ENCODE results near the gene ALKBH6.
"Not testable (repeated sequence)": the region's sequence is repeated elsewhere in the genome, so short reads cannot be mapped to it uniquely, and the experiment has no call there.

Gene ALKBH6

DNA sequence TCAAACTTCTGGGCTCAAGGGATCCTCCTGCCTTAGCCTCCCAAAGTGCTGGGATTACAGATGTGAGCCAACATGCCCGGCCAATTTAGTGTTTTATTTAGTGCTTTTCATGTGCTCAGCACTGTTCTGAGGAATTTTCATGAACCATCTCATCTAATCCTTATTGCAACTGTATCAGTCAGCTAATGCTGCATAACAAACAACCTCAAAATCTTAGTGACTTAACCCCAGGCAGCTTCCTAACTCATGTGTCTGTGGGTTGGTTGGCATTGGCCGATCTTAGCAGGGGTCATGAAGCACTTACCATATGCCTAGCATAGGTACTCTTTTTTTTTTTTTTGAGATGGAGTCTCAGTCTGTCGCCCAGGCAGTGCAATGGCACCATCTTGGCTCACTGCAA lies 25.2 kb downstream of the ALKBH6 start:
- peaks cover 11% of the 10 kb centered on the region for H3K27me3 ChIP-seq (ENCODE audit: insufficient read depth, poor library complexity, severe bottlenecking)
- H3K4me3 ChIP-seq (ENCODE audit: severe bottlenecking), result no peak overlapping the region
- TF ChIP-seq, protein P1, sequence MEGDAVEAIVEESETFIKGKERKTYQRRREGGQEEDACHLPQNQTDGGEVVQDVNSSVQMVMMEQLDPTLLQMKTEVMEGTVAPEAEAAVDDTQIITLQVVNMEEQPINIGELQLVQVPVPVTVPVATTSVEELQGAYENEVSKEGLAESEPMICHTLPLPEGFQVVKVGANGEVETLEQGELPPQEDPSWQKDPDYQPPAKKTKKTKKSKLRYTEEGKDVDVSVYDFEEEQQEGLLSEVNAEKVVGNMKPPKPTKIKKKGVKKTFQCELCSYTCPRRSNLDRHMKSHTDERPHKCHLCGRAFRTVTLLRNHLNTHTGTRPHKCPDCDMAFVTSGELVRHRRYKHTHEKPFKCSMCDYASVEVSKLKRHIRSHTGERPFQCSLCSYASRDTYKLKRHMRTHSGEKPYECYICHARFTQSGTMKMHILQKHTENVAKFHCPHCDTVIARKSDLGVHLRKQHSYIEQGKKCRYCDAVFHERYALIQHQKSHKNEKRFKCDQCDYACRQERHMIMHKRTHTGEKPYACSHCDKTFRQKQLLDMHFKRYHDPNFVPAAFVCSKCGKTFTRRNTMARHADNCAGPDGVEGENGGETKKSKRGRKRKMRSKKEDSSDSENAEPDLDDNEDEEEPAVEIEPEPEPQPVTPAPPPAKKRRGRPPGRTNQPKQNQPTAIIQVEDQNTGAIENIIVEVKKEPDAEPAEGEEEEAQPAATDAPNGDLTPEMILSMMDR (IDR thresholded peaks at IDR 0.05; ENCODE audit: poor library complexity, severe bottlenecking), result no peak
- DNase-seq (ENCODE audit: low spot score), result no peak
- no peaks in the 10 kb centered on the region for H3K36me3 ChIP-seq (ENCODE audit: low read depth)
- no peak overlapping the region for H3K27ac ChIP-seq (ENCODE audit: poor library complexity, severe bottlenecking)
- no peaks in the 10 kb centered on the region for H3K9me3 ChIP-seq (ENCODE audit: severe bottlenecking)
- no peaks in the 10 kb centered on the region for H3K4me1 ChIP-seq (ENCODE audit: insufficient read depth, poor library complexity, severe bottlenecking)
- ATAC-seq (ENCODE audit: low read depth), result no peak

DNA sequence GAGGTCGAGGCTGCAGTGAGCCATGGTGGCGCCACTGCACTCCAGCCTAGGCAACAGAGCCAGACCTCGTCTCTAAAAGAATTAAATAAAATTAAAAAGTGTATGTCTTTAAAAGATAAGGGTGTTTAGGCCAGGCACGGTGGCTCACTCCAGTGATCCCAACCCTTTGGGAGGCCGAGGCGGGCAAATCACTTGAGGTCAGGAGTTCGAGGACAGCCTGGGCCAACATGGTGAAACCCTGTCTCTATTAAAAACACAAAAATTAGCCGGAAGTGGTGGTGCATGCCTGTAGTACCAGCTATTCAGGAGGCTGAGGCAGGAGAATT lies 26.5 kb downstream of the ALKBH6 start:
- DNase-seq (ENCODE audit: low spot score) (no peak), ATAC-seq (ENCODE audit: low read depth) (no peak)
- peaks cover 11% of the 10 kb centered on the region for H3K27me3 ChIP-seq (ENCODE audit: insufficient read depth, poor library complexity, severe bottlenecking)
- H3K27ac ChIP-seq (ENCODE audit: poor library complexity, severe bottlenecking), result no peak overlapping the region
- H3K36me3 ChIP-seq (ENCODE audit: low read depth), result no peaks in the 10 kb centered on the region
- H3K4me1 ChIP-seq (ENCODE audit: insufficient read depth, poor library complexity, severe bottlenecking), result no peaks in the 10 kb centered on the region
- TF ChIP-seq, protein P1 (IDR thresholded peaks at IDR 0.05; ENCODE audit: poor library complexity, severe bottlenecking), result no peak
- no peak overlapping the region for H3K4me3 ChIP-seq (ENCODE audit: severe bottlenecking)
- H3K9me3 ChIP-seq (ENCODE audit: severe bottlenecking), result no peaks in the 10 kb centered on the region

DNA sequence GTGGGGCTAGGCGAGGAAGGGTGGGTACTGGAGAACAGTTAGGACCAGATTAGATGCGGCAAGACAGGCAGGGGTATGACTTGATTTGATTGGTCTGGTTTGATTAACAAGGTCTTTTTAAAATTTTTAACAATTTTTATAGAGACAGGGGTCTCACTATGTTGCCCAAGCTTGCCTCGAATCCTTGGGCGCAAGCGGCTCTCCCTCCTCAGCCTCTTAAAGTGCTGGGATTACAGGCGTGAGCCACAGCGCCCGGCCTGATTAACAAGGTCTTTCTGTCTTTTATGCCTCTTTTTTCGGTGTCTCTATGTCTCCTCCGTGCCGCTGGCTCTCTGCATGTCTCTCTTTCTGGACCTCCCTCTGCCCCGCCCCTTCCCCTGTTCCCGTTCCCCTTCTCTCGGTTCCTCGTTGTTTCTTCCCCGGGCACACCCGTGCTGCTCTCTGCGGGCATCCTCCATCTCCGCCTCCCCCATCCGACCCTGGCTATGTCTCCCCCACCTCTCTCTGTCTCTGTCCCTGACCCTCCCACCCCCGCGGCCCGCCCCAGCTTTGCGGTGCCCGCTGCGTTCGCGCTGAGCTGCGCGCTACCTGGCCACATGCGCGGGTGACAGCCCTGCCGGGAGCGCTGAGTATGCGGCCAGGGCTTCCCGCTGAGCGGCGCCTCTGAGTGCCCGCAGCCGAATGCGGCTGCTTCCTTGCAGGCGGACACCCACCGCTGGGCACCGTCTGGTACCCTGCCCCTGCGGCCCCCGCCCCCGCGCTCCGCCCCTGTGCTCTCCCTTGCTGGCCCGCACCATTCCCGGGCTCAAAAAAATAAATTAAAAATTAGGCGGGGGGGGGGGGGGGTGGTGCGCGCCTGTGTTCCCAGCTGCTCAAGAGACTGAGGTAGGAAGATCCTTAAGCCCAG lies 27.1 kb downstream of the ALKBH6 start:
- TF ChIP-seq, protein P1 (IDR thresholded peaks at IDR 0.05; ENCODE audit: poor library complexity, severe bottlenecking), result no peak
- Histone ChIP-seq H3K27ac (ENCODE audit: poor library complexity, severe bottlenecking) (no peak overlapping the region), H3K9me3 (ENCODE audit: severe bottlenecking) (no peaks in the 10 kb centered on the region), H3K27me3 (ENCODE audit: insufficient read depth, poor library complexity, severe bottlenecking) (peaks cover 11% of the 10 kb centered on the region), H3K36me3 (ENCODE audit: low read depth) (no peaks in the 10 kb centered on the region), H3K4me3 (ENCODE audit: severe bottlenecking) (peak overlapping the region; percentile 14), H3K4me1 (ENCODE audit: insufficient read depth, poor library complexity, severe bottlenecking) (no peaks in the 10 kb centered on the region)
- DNase-seq (ENCODE audit: low spot score) (no peak), ATAC-seq (ENCODE audit: low read depth) (peak; percentile 68)

DNA sequence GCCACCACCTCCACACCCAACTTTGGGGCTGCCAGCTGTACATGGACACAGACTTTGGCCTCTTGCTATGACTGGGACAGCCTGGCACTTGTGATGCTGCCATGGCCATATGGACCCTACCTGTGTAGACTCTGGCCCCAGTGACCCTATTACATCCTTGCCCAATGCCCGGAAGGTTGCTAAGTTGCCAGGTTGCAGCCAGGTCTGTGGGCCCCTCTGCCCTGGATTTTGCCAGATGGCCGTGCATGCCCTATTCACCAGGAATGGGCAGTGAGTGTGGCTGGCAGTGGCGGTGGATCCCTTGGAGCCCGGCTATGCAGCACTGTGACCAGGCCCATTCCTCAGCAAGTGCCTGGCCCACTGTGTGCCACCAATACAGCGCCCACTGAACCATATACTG lies 27.9 kb downstream of the ALKBH6 start:
- no peak overlapping the region for H3K4me3 ChIP-seq (ENCODE audit: severe bottlenecking)
- peaks cover 11% of the 10 kb centered on the region for H3K27me3 ChIP-seq (ENCODE audit: insufficient read depth, poor library complexity, severe bottlenecking)
- no peaks in the 10 kb centered on the region for H3K36me3 ChIP-seq (ENCODE audit: low read depth)
- H3K9me3 ChIP-seq (ENCODE audit: severe bottlenecking), result no peaks in the 10 kb centered on the region
- DNase-seq (ENCODE audit: low spot score), result no peak
- no peaks in the 10 kb centered on the region for H3K4me1 ChIP-seq (ENCODE audit: insufficient read depth, poor library complexity, severe bottlenecking)
- no peak for ATAC-seq (ENCODE audit: low read depth)
- H3K27ac ChIP-seq (ENCODE audit: poor library complexity, severe bottlenecking), result no peak overlapping the region
- TF ChIP-seq, protein P1 (IDR thresholded peaks at IDR 0.05; ENCODE audit: poor library complexity, severe bottlenecking), result no peak

DNA sequence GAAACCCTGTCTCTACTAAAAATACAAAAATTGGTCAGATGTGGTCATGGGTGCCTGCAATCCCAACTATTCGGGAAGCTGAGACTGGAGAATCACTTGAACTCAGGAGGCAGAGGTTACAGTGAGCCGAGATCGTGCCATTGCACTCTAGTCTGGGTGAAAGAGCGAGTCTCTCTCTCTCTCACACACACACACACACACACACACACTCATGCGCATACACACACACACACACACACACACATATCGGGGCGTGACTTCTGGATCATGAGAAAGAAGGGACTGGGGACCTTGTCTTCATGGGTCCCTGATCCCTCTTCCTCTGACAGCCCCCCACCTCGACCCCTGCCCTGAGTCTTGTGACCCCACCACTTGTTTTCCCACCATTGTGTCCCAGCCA lies 30.8 kb downstream of the ALKBH6 start:
- Histone ChIP-seq H3K27ac (ENCODE audit: poor library complexity, severe bottlenecking) (no peak overlapping the region), H3K36me3 (ENCODE audit: low read depth) (no peaks in the 10 kb centered on the region), H3K4me3 (ENCODE audit: severe bottlenecking) (no peak overlapping the region), H3K4me1 (ENCODE audit: insufficient read depth, poor library complexity, severe bottlenecking) (no peaks in the 10 kb centered on the region), H3K9me3 (ENCODE audit: severe bottlenecking) (no peaks in the 10 kb centered on the region), H3K27me3 (ENCODE audit: insufficient read depth, poor library complexity, severe bottlenecking) (peaks cover 11% of the 10 kb centered on the region)
- no peak for DNase-seq (ENCODE audit: low spot score)
- TF ChIP-seq, protein P1 (IDR thresholded peaks at IDR 0.05; ENCODE audit: poor library complexity, severe bottlenecking), result no peak
- no peak for ATAC-seq (ENCODE audit: low read depth)

DNA sequence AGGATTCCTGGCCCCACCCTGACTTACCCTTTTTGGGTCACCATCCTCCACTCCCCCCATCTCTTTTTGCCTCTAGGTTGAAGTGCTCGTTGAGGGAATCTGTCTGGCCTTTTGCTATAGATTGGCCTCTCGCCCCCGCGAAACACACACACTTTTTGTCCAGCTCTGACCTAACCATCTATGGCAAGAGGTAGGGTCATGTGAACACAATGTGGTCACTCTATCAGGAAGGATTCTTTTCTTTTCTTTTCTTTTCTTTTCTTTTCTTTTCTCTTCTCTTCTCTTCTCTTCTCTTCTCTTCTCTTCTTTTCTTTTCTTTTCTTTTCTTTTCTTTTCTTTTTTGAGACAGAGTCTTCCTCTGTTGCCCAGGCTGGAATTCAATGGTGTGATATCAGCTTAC lies 33.0 kb downstream of the ALKBH6 start:
- H3K4me3 ChIP-seq (ENCODE audit: severe bottlenecking); H3K9me3 ChIP-seq (ENCODE audit: severe bottlenecking); DNase-seq (ENCODE audit: low spot score); ATAC-seq (ENCODE audit: low read depth); H3K27me3 ChIP-seq (ENCODE audit: insufficient read depth, poor library complexity, severe bottlenecking); H3K27ac ChIP-seq (ENCODE audit: poor library complexity, severe bottlenecking); H3K36me3 ChIP-seq (ENCODE audit: low read depth); H3K4me1 ChIP-seq (ENCODE audit: insufficient read depth, poor library complexity, severe bottlenecking): not testable (repeated sequence)
